Measurements from ENCODE around the gene FOXL3. TPM values are rescaled to one million over a fixed set of nuclear protein-coding genes. Genes with fewer than 3 reads are reported as not detected.

FOXL3 gene
- total and polyA plus RNA-seq, 11 donors, result not detected

DNA sequence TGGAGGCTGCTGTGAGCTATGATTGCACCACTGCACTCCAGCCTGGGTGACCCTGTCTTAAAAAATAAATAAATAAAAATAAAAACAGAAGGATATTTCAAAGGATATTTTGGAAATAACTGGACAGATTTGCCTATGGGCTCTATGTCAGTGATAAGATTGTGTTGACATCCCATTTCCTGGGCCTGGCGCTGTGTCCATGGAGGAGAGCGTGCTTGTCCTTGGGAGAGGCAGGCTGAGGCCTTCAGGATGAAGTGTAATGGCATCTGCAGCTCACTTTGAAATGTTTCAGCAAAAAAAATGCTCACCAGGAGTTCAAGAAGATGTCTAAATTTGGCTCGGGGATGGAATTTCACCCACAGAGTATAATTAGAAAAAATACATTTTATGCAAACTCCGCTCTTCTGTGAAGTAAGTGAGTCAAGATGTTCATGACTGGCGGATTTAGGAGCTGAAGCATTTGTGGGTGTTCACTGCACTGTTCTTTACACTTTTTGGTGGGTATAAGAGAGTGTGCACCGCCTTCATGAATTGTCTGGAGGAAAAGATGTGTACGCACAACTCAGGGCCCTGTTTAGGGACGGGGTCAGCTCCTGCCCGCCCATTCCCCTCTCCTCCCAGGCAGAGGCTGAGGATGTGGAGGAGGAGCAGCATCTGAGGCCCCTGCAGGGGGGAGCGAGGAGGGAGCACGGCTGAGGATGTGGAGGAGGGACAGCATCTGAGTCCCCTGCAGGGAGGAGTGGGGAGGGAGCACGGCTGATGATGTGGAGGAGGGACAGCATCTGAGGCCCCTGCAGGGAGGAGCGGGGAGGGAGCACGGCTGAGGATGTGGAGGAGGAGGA is 18.5 kb upstream of the FOXL3 start:
- intact Hi-C loops (cut with DNase I), result no loop called here
- H3K4me3 ChIP-seq, result no peak overlapping the region
- H3K4me1 ChIP-seq, result no peaks in the 10 kb centered on the region
- TF ChIP-seq POLR2A (IDR thresholded peaks at IDR 0.05) (no peak), CTCF (IDR thresholded peaks at IDR 0.05) (no peak)
- no peak overlapping the region for H3K27ac ChIP-seq
- DNase-seq, result peak in 2 of 5 donors; percentile 13 to 33
- H3K9me3 ChIP-seq, result peaks cover 0 to 22% (median 6%) of the 10 kb centered on the region in 12 donors
- H3K36me3 ChIP-seq, result no peaks in the 10 kb centered on the region
- WGBS, 4 donors, result 80 to 83% (median 81%) methylated on average over 14 of the region's 14 CpGs
- H3K27me3 ChIP-seq, result no peaks in the 10 kb centered on the region
- ATAC-seq, result no peak

DNA sequence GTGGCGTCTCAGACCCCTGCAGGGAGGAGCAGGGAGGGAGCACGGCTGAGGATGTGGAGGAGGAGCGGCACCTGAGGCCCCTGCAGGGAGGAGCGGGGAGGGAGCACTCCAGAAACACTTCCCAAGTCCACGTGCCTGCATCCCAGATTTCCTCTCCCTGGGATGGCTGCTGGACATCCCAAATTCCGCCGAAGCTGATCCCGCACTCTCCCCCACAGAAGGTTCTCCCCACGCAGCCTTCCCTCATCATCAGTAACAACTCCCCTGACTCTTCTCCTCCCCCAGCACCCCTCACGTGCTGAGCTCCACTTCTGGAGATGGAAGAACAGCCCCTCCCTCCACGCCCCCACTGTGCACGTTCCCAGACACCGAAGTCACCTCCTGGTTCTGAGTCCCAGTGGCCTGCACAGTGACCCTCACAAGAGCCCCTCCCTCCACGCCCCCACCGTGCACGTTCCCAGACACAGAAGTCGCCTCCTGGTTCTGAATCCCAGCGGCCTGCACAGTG is 17.8 kb upstream of the FOXL3 start:
- no peak overlapping the region for H3K4me3 ChIP-seq
- H3K4me1 ChIP-seq, result no peaks in the 10 kb centered on the region
- DNase-seq, result peak in 2 of 5 donors; percentile 14 to 21
- no peak overlapping the region for H3K27ac ChIP-seq
- H3K27me3 ChIP-seq, result no peaks in the 10 kb centered on the region
- no peaks in the 10 kb centered on the region for H3K36me3 ChIP-seq
- H3K9me3 ChIP-seq, result peaks cover 0 to 26% (median 6%) of the 10 kb centered on the region in 12 donors
- no peak for TF ChIP-seq CTCF (IDR thresholded peaks at IDR 0.05)
- no peak for TF ChIP-seq POLR2A (IDR thresholded peaks at IDR 0.05)
- no peak for ATAC-seq
- intact Hi-C loops (cut with DNase I), result no loop called here
- WGBS, 4 donors, result 82 to 88% (median 84%) methylated on average over 18 of the region's 18 CpGs

GRCh38 chr7:272631-273030 is 17.3 kb upstream of the FOXL3 start:
- Histone ChIP-seq H3K4me1 (no peaks in the 10 kb centered on the region), H3K36me3 (no peaks in the 10 kb centered on the region), H3K4me3 (no peak overlapping the region), H3K9me3 (peaks cover 0 to 28% (median 6%) of the 10 kb centered on the region in 12 donors), H3K27me3 (no peaks in the 10 kb centered on the region), H3K27ac (no peak overlapping the region)
- 82 to 86% (median 84%) methylated on average over 14 of the region's 14 CpGs for WGBS, 4 donors
- no peak for TF ChIP-seq CTCF (IDR thresholded peaks at IDR 0.05)
- TF ChIP-seq POLR2A (IDR thresholded peaks at IDR 0.05), result no peak
- DNase-seq, result peak in 2 of 5 donors; percentile 9 to 20
- ATAC-seq, result no peak
- intact Hi-C loops (cut with DNase I), result no loop called here

GRCh38 chr7:273327-273726 is 16.6 kb upstream of the FOXL3 start:
- Histone ChIP-seq H3K36me3 (no peaks in the 10 kb centered on the region), H3K4me1 (no peaks in the 10 kb centered on the region), H3K9me3 (peaks cover 0 to 28% (median 6%) of the 10 kb centered on the region in 12 donors), H3K27ac (no peak overlapping the region), H3K27me3 (no peaks in the 10 kb centered on the region), H3K4me3 (no peak overlapping the region)
- TF ChIP-seq POLR2A (IDR thresholded peaks at IDR 0.05) (no peak), CTCF (IDR thresholded peaks at IDR 0.05) (no peak)
- ATAC-seq (no peak), DNase-seq (peak in 1 of 5 donors; percentile 6)
- 80 to 95% (median 93%) methylated on average over 7 of the region's 7 CpGs for WGBS, 4 donors
- intact Hi-C loops (cut with DNase I), result no loop called here
